OCI-LY7 (cell line): Measurements from ENCODE around the gene EML6. TPM values are rescaled to one million over a fixed set of nuclear protein-coding genes. Genes with fewer than 3 reads are reported as not detected.

Experiments used
- BruUV-seq: library from RNA; stranded (reverse); fragments of 400-500 nt; replicated peaks from 2 replicates; lab custom pipeline; 2021; lab: Mats Ljungman, UMichigan
- CTCF ChIA-PET: fragments of 300-600 bp; sonication (Branson Sonifier 250); formaldehyde crosslinking; loops from one replicate; lab custom pipeline; 2022; ENCODE audit warnings: antibody characterized with exemption; ENCODE audit not compliant: unreplicated experiment; lab: Charles Lee
- POLR2A ChIA-PET: fragments of 300-600 bp; sonication (Branson Sonifier 250); formaldehyde crosslinking; loops from one replicate; lab custom pipeline; 2022; ENCODE audit warnings: antibody characterized with exemption; lab: Charles Lee
- DNase-seq: peaks from one replicate; pipeline ENCODE4 v3.0.0-alpha.2; 2015; ENCODE audit warnings: low spot score
- H2AFZ ChIP-seq: fragments of 200-600 bp; sonication (generic), shearing (Covaris generic); 2 replicates; pipeline ENCODE4 v1.6.1; 2014; ENCODE audit warnings: mild to moderate bottlenecking, antibody characterized with exemption, low read length, moderate library complexity
- H3K27ac ChIP-seq: fragments of 200-600 bp; sonication (generic); 2 replicates; pipeline ENCODE4 v1.5.1; 2014; ENCODE audit warnings: mixed run types, low read depth, mild to moderate bottlenecking, moderate library complexity, low read length, inconsistent platforms; ENCODE audit not compliant: poor library complexity, severe bottlenecking
- H3K36me3 ChIP-seq: fragments of 200-600 bp; sonication (generic); 2 replicates; pipeline ENCODE4 v1.6.1; 2014; ENCODE audit warnings: mild to moderate bottlenecking, antibody characterized with exemption, low read length, moderate library complexity, mixed read lengths; ENCODE audit not compliant: insufficient read depth
- H3K4me1 ChIP-seq: fragments of 200-600 bp; sonication (generic); 2 replicates; pipeline ENCODE4 v1.5.1; 2014; ENCODE audit warnings: mild to moderate bottlenecking, low read length; ENCODE audit not compliant: insufficient read depth, poor library complexity, severe bottlenecking
- H3K4me2 ChIP-seq: fragments of 200-600 bp; sonication (generic); 2 replicates; pipeline ENCODE4 v1.6.1; 2014; ENCODE audit warnings: mild to moderate bottlenecking, low read length
- H3K4me3 ChIP-seq: fragments of 200-600 bp; sonication (generic); 2 replicates; pipeline ENCODE4 v1.5.1; 2014; ENCODE audit warnings: mild to moderate bottlenecking, low read depth, low read length; ENCODE audit not compliant: poor library complexity, severe bottlenecking
- H3K79me2 ChIP-seq: fragments of 200-600 bp; sonication (generic); 2 replicates; pipeline ENCODE4 v1.6.1; 2016; ENCODE audit warnings: low read depth, mild to moderate bottlenecking, low read length, moderate library complexity, mixed read lengths; ENCODE audit not compliant: insufficient read depth
- H3K9me2 ChIP-seq: fragments of 200-600 bp; sonication (generic); 2 replicates; pipeline ENCODE4 v1.6.1; 2016; ENCODE audit warnings: mild to moderate bottlenecking, low read length, mixed read lengths; ENCODE audit not compliant: insufficient read depth
- H3K9me3 ChIP-seq: fragments of 200-600 bp; sonication (generic); 2 replicates; pipeline ENCODE4 v1.6.1; 2014; ENCODE audit warnings: mild to moderate bottlenecking, mixed run types, low read length, mixed read lengths
- H4K20me1 ChIP-seq: fragments of 200-600 bp; sonication (generic); 2 replicates; pipeline ENCODE4 v1.6.1; 2014; ENCODE audit warnings: mild to moderate bottlenecking, antibody characterized with exemption, low read length, moderate library complexity, mixed read lengths; ENCODE audit not compliant: insufficient read depth
- CTCF ChIP-seq: fragments of 200-600 bp; sonication (generic); conservative IDR thresholded peaks from 2 replicates; pipeline ENCODE4 v1.5.1; 2014; ENCODE audit warnings: mild to moderate bottlenecking, antibody characterized with exemption, low read length, moderate library complexity, mixed read lengths
- EZH2phosphoT487 ChIP-seq: fragments of 200-600 bp; sonication (generic); IDR thresholded peaks from 2 replicates; pipeline ENCODE4 v1.6.1; 2018; ENCODE audit warnings: low read depth, borderline replicate concordance, mild to moderate bottlenecking, mixed run types, antibody characterized with exemption, low read length, moderate library complexity, mixed read lengths
- intact Hi-C: fragments of 100-400 bp; cut with micrococcal nuclease; formaldehyde crosslinking; loops from one replicate; pipeline ENCODE4 v1.10.0; 2022; ENCODE audit not compliant: unreplicated experiment
- total RNA-seq, 2 experiments: library from RNA; depleted of rRNA in 1 of 2; stranded (reverse); fragments of >200 nt in 1 of 2; shearing (Covaris generic) in 1 of 2; gene quantifications; 2 replicates each; pipeline ENCODE4 v1.2.3, GENCODE V29; 2014 to 2022

The EML6 gene
- total RNA-seq, 2 experiments from 2014 or later = 310 to 367 TPM

GRCh38 chr2:54964816-54965215 is 241.4 kb downstream of the EML6 start:
- ChIA-PET POLR2A (interaction anchor here (1.4 to 1.7 kb wide), 2 partner anchors 9 to 10 kb away, joined by 3 to 4 read pairs; no protein-coding TSS in a partner anchor), CTCF (no interaction called here)
- intact Hi-C loops = no loop called here
- Histone ChIP-seq H2AFZ (no peak overlapping the region), H3K9me3 (no peaks in the 10 kb centered on the region), H3K27ac (no peak overlapping the region), H3K79me2 (no peaks in the 10 kb centered on the region), H3K9me2 (no peaks in the 10 kb centered on the region), H3K4me2 (no peak overlapping the region), H3K4me3 (no peak overlapping the region), H3K4me1 (no peaks in the 10 kb centered on the region), H3K36me3 (peaks cover 98% of the 10 kb centered on the region), H4K20me1 (no peaks in the 10 kb centered on the region)
- no peak for DNase-seq
- BruUV-seq = no TSS peak
- no peak for TF ChIP-seq CTCF
- no peak for TF ChIP-seq EZH2phosphoT487

DNA sequence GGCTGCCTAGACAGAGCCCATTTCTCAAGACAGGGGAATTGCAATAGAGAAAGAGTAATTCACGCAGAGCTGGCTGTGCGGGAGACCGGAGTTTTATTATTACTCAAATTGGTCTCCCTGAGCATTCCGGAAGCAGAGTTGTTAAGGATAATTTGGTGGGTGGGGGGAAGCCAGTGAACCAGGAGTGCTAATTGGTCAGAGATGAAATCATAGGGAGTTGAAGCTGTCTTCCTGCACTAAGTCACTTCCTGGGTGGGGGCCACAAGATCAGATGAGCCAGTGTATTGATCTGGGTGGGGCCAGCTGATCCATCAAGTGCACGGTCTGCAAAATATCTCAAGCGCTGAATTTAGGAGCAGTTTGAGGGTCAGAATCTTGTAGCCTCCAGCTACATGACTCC is 242.0 kb downstream of the EML6 start:
- Histone ChIP-seq H2AFZ (no peak overlapping the region), H3K36me3 (peaks cover 98% of the 10 kb centered on the region), H3K79me2 (no peaks in the 10 kb centered on the region), H4K20me1 (no peaks in the 10 kb centered on the region), H3K27ac (no peak overlapping the region), H3K4me1 (no peaks in the 10 kb centered on the region), H3K9me2 (no peaks in the 10 kb centered on the region), H3K9me3 (no peaks in the 10 kb centered on the region), H3K4me2 (no peak overlapping the region), H3K4me3 (no peak overlapping the region)
- no peak for DNase-seq
- intact Hi-C loops = no loop called here
- ChIA-PET CTCF (no interaction called here), POLR2A (interaction anchor here (1.1 to 1.7 kb wide), 4 partner anchors 9 to 208 kb away, joined by 3 to 4 read pairs (median 3); no protein-coding TSS in a partner anchor)
- no TSS peak for BruUV-seq
- TF ChIP-seq EZH2phosphoT487 (no peak), CTCF (no peak)

DNA sequence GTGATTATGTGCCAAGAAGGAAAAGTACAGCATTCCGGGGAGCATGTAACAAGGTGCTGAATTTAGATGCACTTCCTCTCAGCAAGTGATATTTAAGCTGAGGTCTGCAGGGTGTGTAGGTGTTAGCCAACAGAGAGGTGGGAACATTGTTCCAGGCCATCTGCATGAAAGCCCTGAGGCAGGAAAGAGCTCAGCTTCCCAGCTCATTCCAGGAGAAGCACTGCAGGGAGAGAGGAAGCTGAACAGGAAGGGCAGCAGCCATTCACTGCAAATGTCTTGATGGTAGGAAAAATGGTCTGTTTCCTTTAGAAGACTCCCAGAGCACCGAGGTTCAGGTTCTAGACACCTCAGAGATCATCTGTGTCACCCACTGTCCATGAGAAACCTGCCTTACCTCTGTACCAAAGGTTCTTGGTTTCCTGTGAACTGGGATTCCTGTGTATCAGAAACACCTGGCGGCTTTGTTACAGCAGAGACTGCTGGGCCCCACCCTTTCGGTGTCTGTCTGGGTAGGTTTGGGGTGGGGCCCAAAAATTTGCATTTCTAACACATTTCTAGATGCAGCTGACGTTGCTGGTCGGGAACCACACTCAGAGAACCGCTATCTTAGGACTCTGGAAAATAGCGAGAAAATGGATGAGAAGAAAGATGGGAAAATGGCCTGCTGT is 242.8 kb downstream of the EML6 start:
- intact Hi-C loops = no loop called here
- BruUV-seq = no TSS peak
- Histone ChIP-seq H3K4me3 (no peak overlapping the region), H3K4me2 (no peak overlapping the region), H3K27ac (no peak overlapping the region), H3K79me2 (no peaks in the 10 kb centered on the region), H2AFZ (no peak overlapping the region), H3K9me2 (no peaks in the 10 kb centered on the region), H3K4me1 (no peaks in the 10 kb centered on the region), H3K36me3 (peaks cover 99% of the 10 kb centered on the region), H3K9me3 (no peaks in the 10 kb centered on the region), H4K20me1 (no peaks in the 10 kb centered on the region)
- ChIA-PET CTCF (no interaction called here), POLR2A (interaction anchor here (0.7 to 1.7 kb wide), 5 partner anchors 9 to 224 kb away, joined by 3 to 4 read pairs (median 3); no protein-coding TSS in a partner anchor)
- TF ChIP-seq CTCF (no peak), EZH2phosphoT487 (no peak)
- no peak for DNase-seq
